ENCODE results near the gene SH2D6.

The SH2D6 gene

GRCh38 chr2:85388878-85389538 lies 29.5 kb upstream of the SH2D6 start:
- Histone ChIP-seq H3K4me3 (ENCODE audit: low read length) (no peak overlapping the region), H3K27ac (ENCODE audit: low read depth, low read length) (no peak overlapping the region), H3K4me1 (ENCODE audit: control insufficient read depth, insufficient read depth, low read length) (no peaks in the 10 kb centered on the region), H3K36me3 (ENCODE audit: control insufficient read depth, insufficient read depth, low read length) (peaks cover 10% of the 10 kb centered on the region), H3K27me3 (ENCODE audit: control insufficient read depth, insufficient read depth, low read length) (no peaks in the 10 kb centered on the region), H3K9ac (ENCODE audit: low read length) (no peak overlapping the region)

- peaks cover 11% of the 10 kb centered on the region for H3K36me3 ChIP-seq (ENCODE audit: control insufficient read depth, insufficient read depth, low read length)
- H3K27me3 ChIP-seq (ENCODE audit: control insufficient read depth, insufficient read depth, low read length) = no peaks in the 10 kb centered on the region
- no peaks in the 10 kb centered on the region for H3K4me1 ChIP-seq (ENCODE audit: control insufficient read depth, insufficient read depth, low read length)
- H3K9ac ChIP-seq (ENCODE audit: low read length) = no peak overlapping the region
- no peak overlapping the region for H3K4me3 ChIP-seq (ENCODE audit: low read length)
- no peak overlapping the region for H3K27ac ChIP-seq (ENCODE audit: low read depth, low read length)
Measured at GRCh38 chr2:85390941-85391669, 27.4 kb upstream of the SH2D6 start.

- Histone ChIP-seq H3K27me3 (ENCODE audit: control insufficient read depth, insufficient read depth, low read length) (no peaks in the 10 kb centered on the region), H3K4me1 (ENCODE audit: control insufficient read depth, insufficient read depth, low read length) (peaks cover 10% of the 10 kb centered on the region), H3K9ac (ENCODE audit: low read length) (no peak overlapping the region), H3K36me3 (ENCODE audit: control insufficient read depth, insufficient read depth, low read length) (peaks cover 11% of the 10 kb centered on the region), H3K27ac (ENCODE audit: low read depth, low read length) (no peak overlapping the region), H3K4me3 (ENCODE audit: low read length) (no peak overlapping the region)
Measured at GRCh38 chr2:85393836-85394235, 24.7 kb upstream of the SH2D6 start.

GRCh38 chr2:85394261-85394681 lies 24.2 kb upstream of the SH2D6 start:
- no peak overlapping the region for H3K27ac ChIP-seq (ENCODE audit: low read depth, low read length)
- H3K4me1 ChIP-seq (ENCODE audit: control insufficient read depth, insufficient read depth, low read length) = peaks cover 10% of the 10 kb centered on the region
- no peak overlapping the region for H3K4me3 ChIP-seq (ENCODE audit: low read length)
- no peak overlapping the region for H3K9ac ChIP-seq (ENCODE audit: low read length)
- no peaks in the 10 kb centered on the region for H3K27me3 ChIP-seq (ENCODE audit: control insufficient read depth, insufficient read depth, low read length)
- peaks cover 11% of the 10 kb centered on the region for H3K36me3 ChIP-seq (ENCODE audit: control insufficient read depth, insufficient read depth, low read length)

GRCh38 chr2:85394976-85395375 lies 23.5 kb upstream of the SH2D6 start:
- peaks cover 10% of the 10 kb centered on the region for H3K4me1 ChIP-seq (ENCODE audit: control insufficient read depth, insufficient read depth, low read length)
- no peak overlapping the region for H3K9ac ChIP-seq (ENCODE audit: low read length)
- H3K4me3 ChIP-seq (ENCODE audit: low read length) = no peak overlapping the region
- no peak overlapping the region for H3K27ac ChIP-seq (ENCODE audit: low read depth, low read length)
- H3K36me3 ChIP-seq (ENCODE audit: control insufficient read depth, insufficient read depth, low read length) = peaks cover 11% of the 10 kb centered on the region
- no peaks in the 10 kb centered on the region for H3K27me3 ChIP-seq (ENCODE audit: control insufficient read depth, insufficient read depth, low read length)

- no peaks in the 10 kb centered on the region for H3K27me3 ChIP-seq (ENCODE audit: control insufficient read depth, insufficient read depth, low read length)
- peaks cover 13% of the 10 kb centered on the region for H3K4me1 ChIP-seq (ENCODE audit: control insufficient read depth, insufficient read depth, low read length)
- peaks cover 10% of the 10 kb centered on the region for H3K36me3 ChIP-seq (ENCODE audit: control insufficient read depth, insufficient read depth, low read length)
- peak overlapping the region; percentile 70 for H3K27ac ChIP-seq (ENCODE audit: low read depth, low read length)
- no peak overlapping the region for H3K9ac ChIP-seq (ENCODE audit: low read length)
- peak overlapping the region; percentile 30 for H3K4me3 ChIP-seq (ENCODE audit: low read length)
Measured at GRCh38 chr2:85395912-85396475, 22.5 kb upstream of the SH2D6 start.

GRCh38 chr2:85396531-85397470 lies 21.7 kb upstream of the SH2D6 start:
- Histone ChIP-seq H3K9ac (ENCODE audit: low read length) (no peak overlapping the region), H3K4me3 (ENCODE audit: low read length) (peak overlapping the region; percentile 30), H3K36me3 (ENCODE audit: control insufficient read depth, insufficient read depth, low read length) (peaks cover 9% of the 10 kb centered on the region)

GRCh38 chr2:85397925-85398331 lies 20.6 kb upstream of the SH2D6 start:
- peaks cover 14% of the 10 kb centered on the region for H3K4me1 ChIP-seq (ENCODE audit: control insufficient read depth, insufficient read depth, low read length)
- H3K4me3 ChIP-seq (ENCODE audit: low read length) = no peak overlapping the region
- H3K36me3 ChIP-seq (ENCODE audit: control insufficient read depth, insufficient read depth, low read length) = peaks cover 9% of the 10 kb centered on the region
- H3K27ac ChIP-seq (ENCODE audit: low read depth, low read length) = no peak overlapping the region
- no peaks in the 10 kb centered on the region for H3K27me3 ChIP-seq (ENCODE audit: control insufficient read depth, insufficient read depth, low read length)
- H3K9ac ChIP-seq (ENCODE audit: low read length) = no peak overlapping the region

More at GRCh38 chr2:85396531-85397470, 21.7 kb upstream of the SH2D6 start:
- H3K4me1 ChIP-seq (ENCODE audit: control insufficient read depth, insufficient read depth, low read length) = peaks cover 14% of the 10 kb centered on the region
- peak overlapping the region; percentile 70 for H3K27ac ChIP-seq (ENCODE audit: low read depth, low read length)
- H3K27me3 ChIP-seq (ENCODE audit: control insufficient read depth, insufficient read depth, low read length) = no peaks in the 10 kb centered on the region

- no peak overlapping the region for H3K9ac ChIP-seq (ENCODE audit: low read length)
- no peaks in the 10 kb centered on the region for H3K27me3 ChIP-seq (ENCODE audit: control insufficient read depth, insufficient read depth, low read length)
- peaks cover 9% of the 10 kb centered on the region for H3K36me3 ChIP-seq (ENCODE audit: control insufficient read depth, insufficient read depth, low read length)
- no peak overlapping the region for H3K27ac ChIP-seq (ENCODE audit: low read depth, low read length)
- H3K4me3 ChIP-seq (ENCODE audit: low read length) = no peak overlapping the region
- H3K4me1 ChIP-seq (ENCODE audit: control insufficient read depth, insufficient read depth, low read length) = peaks cover 14% of the 10 kb centered on the region
Measured at GRCh38 chr2:85398426-85399182, 19.9 kb upstream of the SH2D6 start.

- no peak overlapping the region for H3K9ac ChIP-seq (ENCODE audit: low read length)
- H3K4me3 ChIP-seq (ENCODE audit: low read length) = no peak overlapping the region
- peaks cover 6% of the 10 kb centered on the region for H3K36me3 ChIP-seq (ENCODE audit: control insufficient read depth, insufficient read depth, low read length)
- no peak overlapping the region for H3K27ac ChIP-seq (ENCODE audit: low read depth, low read length)
- no peaks in the 10 kb centered on the region for H3K27me3 ChIP-seq (ENCODE audit: control insufficient read depth, insufficient read depth, low read length)
- H3K4me1 ChIP-seq (ENCODE audit: control insufficient read depth, insufficient read depth, low read length) = peaks cover 14% of the 10 kb centered on the region
Measured at GRCh38 chr2:85399183-85399455, 19.4 kb upstream of the SH2D6 start.

- Histone ChIP-seq H3K9ac (ENCODE audit: low read length) (no peak overlapping the region), H3K27me3 (ENCODE audit: control insufficient read depth, insufficient read depth, low read length) (no peaks in the 10 kb centered on the region), H3K4me1 (ENCODE audit: control insufficient read depth, insufficient read depth, low read length) (peaks cover 14% of the 10 kb centered on the region), H3K4me3 (ENCODE audit: low read length) (no peak overlapping the region), H3K36me3 (ENCODE audit: control insufficient read depth, insufficient read depth, low read length) (peaks cover 4% of the 10 kb centered on the region), H3K27ac (ENCODE audit: low read depth, low read length) (no peak overlapping the region)
Measured at GRCh38 chr2:85400023-85400422, 18.5 kb upstream of the SH2D6 start.
